ENCODE measurements around the gene MAP1LC3B. TPM values are rescaled to one million over a fixed set of nuclear protein-coding genes. Genes with fewer than 3 reads are reported as not detected.
A peak's percentile ranks its signal among the peaks of the same experiment; 100 is the strongest.

Gene MAP1LC3B
- total and polyA plus RNA-seq, 2 of the 8 experiments (the other 6 are each of a cell fraction or from before 2014, with no cell fraction given): 29.5 to 48.5 TPM

DNA sequence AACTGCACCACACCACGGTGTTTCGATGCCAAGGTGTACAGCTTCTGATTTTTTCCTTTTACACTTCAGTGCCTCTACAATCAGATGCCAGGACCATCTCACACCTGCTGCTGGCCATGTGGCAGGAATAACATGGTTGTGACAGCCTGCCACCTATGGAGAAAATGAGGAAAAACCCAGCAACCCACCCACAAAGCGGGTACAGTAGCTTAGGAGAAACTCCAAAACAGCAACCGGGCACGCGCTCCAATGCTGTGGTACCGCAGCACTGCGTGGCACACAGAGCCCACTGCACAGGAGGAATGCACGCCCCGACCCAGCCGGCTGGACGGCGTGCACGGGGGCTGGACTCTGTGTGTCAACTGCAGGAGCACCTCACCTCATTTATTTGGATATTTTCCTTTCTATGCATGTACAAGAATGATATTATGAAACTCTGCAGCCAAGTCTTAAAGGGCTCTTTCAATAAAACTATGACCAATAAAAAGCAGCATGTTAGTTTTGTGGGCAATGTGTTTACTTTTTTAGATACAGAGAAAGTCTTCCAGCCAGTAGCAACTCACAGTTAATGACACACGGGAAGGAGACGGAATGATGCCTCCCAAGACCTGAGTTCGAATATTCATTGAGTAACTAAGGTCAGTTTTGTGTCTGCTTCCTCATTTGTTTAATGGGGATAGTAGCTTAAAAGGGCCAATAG lies 45.9 kb downstream of the MAP1LC3B start:
- Histone ChIP-seq H2AFZ (ENCODE audit: low read length) (no peak overlapping the region), H3K9me3 (ENCODE audit: insufficient read depth in 2 of 2, low read depth in 1 of 2, low read length in 1 of 2) (no peaks in the 10 kb centered on the region), H3K23ac (ENCODE audit: insufficient read length) (no peak overlapping the region), H3K4me1 (replicated peaks in 1 of 4; ENCODE audit: control insufficient read depth in 3 of 4, insufficient read depth in 4 of 4, low read length in 3 of 4) (peaks cover 0 to 9% (median under 1%) of the 10 kb centered on the region in 4 experiments; a peak in 5 of 7 replicates), H3K4ac (replicated peaks; ENCODE audit: insufficient read length, low read depth, low read length) (no peak overlapping the region), H2BK120ac (replicated peaks; ENCODE audit: low read depth, low read length) (no peak overlapping the region), H4K91ac (replicated peaks; ENCODE audit: insufficient read length, low read length) (no peak overlapping the region), H2BK5ac (ENCODE audit: low read depth, low read length) (no peak overlapping the region), H3K9ac (replicated peaks in 1 of 4; ENCODE audit: extremely low read depth in 1 of 4, low read depth in 3 of 4, low read length in 3 of 4) (no peak overlapping the region), H3K36me3 (ENCODE audit: control insufficient read depth in 2 of 4, insufficient read depth in 4 of 4, low read length in 3 of 4) (peaks cover 0 to 5% (median 0%) of the 10 kb centered on the region in 4 experiments; a peak in 1 of 8 replicates), H2BK12ac (ENCODE audit: low read depth, low read length) (no peak overlapping the region), H2BK20ac (ENCODE audit: low read length) (no peak overlapping the region), H3K27ac (ENCODE audit: low read depth, low read length) (no peak overlapping the region), H4K8ac (ENCODE audit: extremely low read depth, insufficient read depth, low read length) (no peak overlapping the region), H2BK15ac (ENCODE audit: low read length) (no peak overlapping the region), H3K79me1 (ENCODE audit: low read depth, low read length) (peaks cover 3% of the 10 kb centered on the region; the same call in 1 of the 2 replicates), H3K56ac (replicated peaks; ENCODE audit: insufficient read length, low read depth, low read length) (no peak overlapping the region), H3K4me2 (ENCODE audit: insufficient read depth in 1 of 2, low read depth in 2 of 2, low read length in 2 of 2) (no peak overlapping the region), H3K79me2 (ENCODE audit: control insufficient read depth in 1 of 2, insufficient read depth in 2 of 2, low read length in 2 of 2) (no peaks in the 10 kb centered on the region; a peak in 1 of 4 replicates), H2AK5ac (ENCODE audit: low read depth, low read length) (no peak overlapping the region), H3K23me2 (ENCODE audit: low read depth, low read length) (no peaks in the 10 kb centered on the region), H4K5ac (ENCODE audit: insufficient read length, low read depth, low read length) (no peak overlapping the region), H3K14ac (ENCODE audit: insufficient read length) (no peak overlapping the region), H4K20me1 (replicated peaks in 1 of 2; ENCODE audit: control insufficient read depth in 1 of 2, insufficient read depth in 2 of 2, low read length in 2 of 2) (peaks cover 3 to 4% of the 10 kb centered on the region in 2 experiments), H3K18ac (ENCODE audit: extremely low read depth, low read length) (no peak overlapping the region), H3K4me3 (ENCODE audit: extremely low read depth in 1 of 4, insufficient read depth in 2 of 4, low read depth in 3 of 4, low read length in 4 of 4) (no peak overlapping the region), H3K27me3 (replicated peaks in 1 of 4; ENCODE audit: control insufficient read depth in 3 of 4, extremely low read depth in 1 of 4, insufficient read depth in 3 of 4, low read length in 3 of 4) (no peaks in the 10 kb centered on the region)
- 93% methylated on average over 17 of the region's 17 CpGs; no CpG with 5 or more reads in 1 of the 2 experiments for WGBS, 2 experiments (ENCODE audit: extremely low coverage in 1 of 2, insufficient coverage in 1 of 2, insufficient read length in 1 of 2, insufficient replicate concordance in 2 of 2, low coverage in 1 of 2, low lambda C conversion rate in 2 of 2, missing lambda C conversion rate in 1 of 2)
- DNase-seq (ENCODE audit: low read depth in 1 of 2, low spot score in 2 of 2) (no peak), FAIRE-seq (no peak)
- CTCF ChIA-PET (ENCODE audit: partially characterized antibody): interaction anchor here (0.6 to 5.4 kb wide), 6 partner anchors 13 to 151 kb away, joined by 3 to 22 read pairs (median 3); no protein-coding TSS in a partner anchor
- POLR2A ChIA-PET (ENCODE audit: partially characterized antibody): interaction anchor here (0.6 kb wide), 1 partner anchor 129 kb away, joined by 3 read pairs; no protein-coding TSS in a partner anchor
- TF ChIP-seq PHF8 (conservative IDR thresholded peaks at IDR 0.05; ENCODE audit: low read depth, low read length): no peak
- no peak for TF ChIP-seq GTF2F1 (IDR thresholded peaks at IDR 0.05; ENCODE audit: borderline replicate concordance, low read depth, low read length)
- no peak for TF ChIP-seq SIN3A (conservative IDR thresholded peaks at IDR 0.05 in 1 of 2, IDR thresholded peaks at IDR 0.05 in 1 of 2; ENCODE audit: low read depth in 1 of 2, low read length in 2 of 2)
- no peak for TF ChIP-seq YY1 (IDR thresholded peaks at IDR 0.05; ENCODE audit: low read depth, low read length)
- TF ChIP-seq, protein P1, sequence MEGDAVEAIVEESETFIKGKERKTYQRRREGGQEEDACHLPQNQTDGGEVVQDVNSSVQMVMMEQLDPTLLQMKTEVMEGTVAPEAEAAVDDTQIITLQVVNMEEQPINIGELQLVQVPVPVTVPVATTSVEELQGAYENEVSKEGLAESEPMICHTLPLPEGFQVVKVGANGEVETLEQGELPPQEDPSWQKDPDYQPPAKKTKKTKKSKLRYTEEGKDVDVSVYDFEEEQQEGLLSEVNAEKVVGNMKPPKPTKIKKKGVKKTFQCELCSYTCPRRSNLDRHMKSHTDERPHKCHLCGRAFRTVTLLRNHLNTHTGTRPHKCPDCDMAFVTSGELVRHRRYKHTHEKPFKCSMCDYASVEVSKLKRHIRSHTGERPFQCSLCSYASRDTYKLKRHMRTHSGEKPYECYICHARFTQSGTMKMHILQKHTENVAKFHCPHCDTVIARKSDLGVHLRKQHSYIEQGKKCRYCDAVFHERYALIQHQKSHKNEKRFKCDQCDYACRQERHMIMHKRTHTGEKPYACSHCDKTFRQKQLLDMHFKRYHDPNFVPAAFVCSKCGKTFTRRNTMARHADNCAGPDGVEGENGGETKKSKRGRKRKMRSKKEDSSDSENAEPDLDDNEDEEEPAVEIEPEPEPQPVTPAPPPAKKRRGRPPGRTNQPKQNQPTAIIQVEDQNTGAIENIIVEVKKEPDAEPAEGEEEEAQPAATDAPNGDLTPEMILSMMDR (IDR thresholded peaks at IDR 0.05; ENCODE audit: control extremely low read depth in 1 of 3, insufficient read depth in 1 of 3, low read depth in 1 of 3, low read length in 3 of 3): peak in 1 of 3 experiments; percentile 7; a peak in 1 of 4 replicates
- no peak for TF ChIP-seq RXRA (IDR thresholded peaks at IDR 0.05; ENCODE audit: insufficient read depth, low read depth, low read length)
- TF ChIP-seq RAD21 (IDR thresholded peaks at IDR 0.05 in 1 of 2, conservative IDR thresholded peaks at IDR 0.05 in 1 of 2; ENCODE audit: low read depth in 2 of 2, low read length in 2 of 2): 0 out of 4 replicates have a peak, but pooled peaks of 1 of the 2 experiments have one; percentile 8
- TF ChIP-seq BACH1 (IDR thresholded peaks at IDR 0.05; ENCODE audit: low read length): no peak
- TF ChIP-seq POLR2AphosphoS5 (IDR thresholded peaks at IDR 0.05; ENCODE audit: low read depth, low read length): no peak
